Measurements from ENCODE around the gene GAD1. TPM values are rescaled to one million over a fixed set of nuclear protein-coding genes. Genes with fewer than 3 reads are reported as not detected.

The GAD1 gene
- total and polyA plus RNA-seq, 10 of the 15 experiments (the other 5 are each of a cell fraction or from before 2014, with no cell fraction given): 0.04 to 3.4 (median 0.42) TPM

GRCh38 chr2:170819680-170820664 lies 3.3 kb downstream of the GAD1 start:
- Histone ChIP-seq H3K9me3 (replicated peaks; ENCODE audit: control insufficient read depth, insufficient read depth, low read length) (no peaks in the 10 kb centered on the region; the same call in 2 of the 3 replicates), H2AFZ (ENCODE audit: control insufficient read depth, low read depth, low read length) (no peak overlapping the region), H4K20me1 (ENCODE audit: control insufficient read depth, insufficient read depth) (0 out of 2 replicates have a peak, but pooled peaks cover 4% of the 10 kb centered on the region), H3K27me3 (replicated peaks in 1 of 2; ENCODE audit: control insufficient read depth in 2 of 2, insufficient read depth in 2 of 2, low read length in 1 of 2) (peaks cover 11 to 50% of the 10 kb centered on the region in 2 experiments), H3K79me2 (ENCODE audit: control insufficient read depth, insufficient read depth, low read length) (no peaks in the 10 kb centered on the region), H3K9ac (ENCODE audit: control insufficient read depth, insufficient read depth, low read length) (no peak overlapping the region), H3K4me2 (ENCODE audit: control insufficient read depth, insufficient read depth) (peak overlapping the region; percentile 92), H3K27ac (ENCODE audit: control insufficient read depth, insufficient read depth) (no peak overlapping the region), H3K4me1 (ENCODE audit: control insufficient read depth, insufficient read depth, low read length) (peaks cover 16% of the 10 kb centered on the region), H3K36me3 (ENCODE audit: control insufficient read depth in 2 of 2, insufficient read depth in 2 of 2, low read length in 1 of 2) (no peaks in the 10 kb centered on the region), H3K4me3 (peak overlapping the region; percentile 35; the same call in 1 of the 2 replicates)
- 45% methylated on average over 45 of the region's 45 CpGs for WGBS (ENCODE audit: insufficient coverage, insufficient replicate concordance, low lambda C conversion rate, missing lambda C conversion rate)
- ChIA-PET POLR2A (interaction anchor here (0.6 kb wide), 1 partner anchor 427 kb away, joined by 5 read pairs; no protein-coding TSS in a partner anchor), SMC1A (ENCODE audit: uncharacterized antibody, unreplicated experiment) (interaction anchor here (0.7 to 1.9 kb wide), 2 partner anchors 450 kb away, joined by 3 to 4 read pairs; no protein-coding TSS in a partner anchor), CTCF (interaction anchor here (0.9 to 1.4 kb wide), 5 partner anchors 62 to 459 kb away, joined by 3 read pairs; no protein-coding TSS in a partner anchor), RAD21 (ENCODE audit: unreplicated experiment) (interaction anchor here (1.2 kb wide), 1 partner anchor 447 kb away, joined by 3 read pairs; no protein-coding TSS in a partner anchor)
- DNase-seq (ENCODE audit: low read depth, low spot score): no peak
- in situ Hi-C loops (cut with MboI): loop anchor here (5.0 kb wide), 1 partner anchor 888 kb away; no protein-coding TSS in a partner anchor
- ATAC-seq: no peak
- BruUV-seq (replicated peaks): no TSS peak
- intact Hi-C loops (cut with micrococcal nuclease; ENCODE audit: unreplicated experiment): loop anchor here (5.0 to 10.0 kb wide), 2 partner anchors 335 to 888 kb away; no protein-coding TSS in a partner anchor
- no peak for FAIRE-seq
- TF ChIP-seq RUNX3 (IDR thresholded peaks at IDR 0.05; ENCODE audit: low read length) (no peak), CUX1 (IDR thresholded peaks at IDR 0.05; ENCODE audit: insufficient replicate concordance, low read depth, low read length) (no peak), BCL3 (IDR thresholded peaks at IDR 0.05; ENCODE audit: borderline replicate concordance, insufficient read depth, low read depth, low read length, poor library complexity, severe bottlenecking) (no peak), PBX3 (IDR thresholded peaks at IDR 0.05; ENCODE audit: insufficient replicate concordance, low read depth, low read length) (no peak), YBX1 (IDR thresholded peaks at IDR 0.05) (no peak), GATAD2B (conservative IDR thresholded peaks at IDR 0.05; ENCODE audit: low read depth) (no peak), YY1 (IDR thresholded peaks at IDR 0.05; ENCODE audit: low read depth, low read length) (no peak), RAD51 (IDR thresholded peaks at IDR 0.05) (no peak), ZBED1 (IDR thresholded peaks at IDR 0.05; ENCODE audit: borderline replicate concordance) (no peak), IRF4 (IDR thresholded peaks at IDR 0.05; ENCODE audit: low read depth, low read length) (no peak), FOS (IDR thresholded peaks at IDR 0.05; ENCODE audit: borderline replicate concordance, extremely low read depth, insufficient read length) (no peak)
